Neural progenitor cell (in vitro differentiated cells): ENCODE data around the gene DNAJA2.

ENCODE experiments used
- CTCF ChIP-seq: fragments of 200-600 bp; sonication (generic); IDR thresholded peaks from 2 replicates; pipeline ENCODE4 v1.5.1; 2017; ENCODE audit warnings: antibody characterized with exemption, mild to moderate bottlenecking
- EZH2 ChIP-seq: fragments of 200-600 bp; sonication (generic); IDR thresholded peaks from 2 replicates; pipeline ENCODE4 v1.6.1; 2017; ENCODE audit warnings: antibody characterized with exemption, mild to moderate bottlenecking, moderate library complexity
- EZH2phosphoT487 ChIP-seq: fragments of 200-600 bp; sonication (generic); IDR thresholded peaks from 2 replicates; pipeline ENCODE4 v1.6.1; 2017; ENCODE audit warnings: antibody characterized with exemption

GRCh38 chr16:46961373-46962353, 11.8 kb downstream of the DNAJA2 start:
- no peak for TF ChIP-seq CTCF
- TF ChIP-seq EZH2: no peak
- no peak for TF ChIP-seq EZH2phosphoT487
